Endothelial cell of umbilical vein (primary cell): Measurements from ENCODE around the gene LMF1. TPM values are rescaled to one million over a fixed set of nuclear protein-coding genes. Genes with fewer than 3 reads are reported as not detected.

ENCODE experiments used
- BruUV-seq: library from RNA; stranded (reverse); fragments of 400-500 nt; replicated peaks from 2 replicates; lab custom pipeline; 2021; lab: Mats Ljungman, UMichigan
- CTCF ChIA-PET: fragments of 300-600, 350-600 bp; sonication (Branson Sonifier 250); formaldehyde crosslinking; loops from one replicate; lab custom pipeline; 2021; ENCODE audit warnings: antibody characterized with exemption, inconsistent platforms; lab: Charles Lee
- POLR2A ChIA-PET: fragments of 300-600, 350-600 bp; sonication (Branson Sonifier 250); formaldehyde crosslinking; loops from one replicate; lab custom pipeline; 2021; ENCODE audit warnings: antibody characterized with exemption, inconsistent platforms; lab: Charles Lee
- DNase-seq: peaks from one replicate; pipeline ENCODE4 v3.0.0-alpha.2; 2011; ENCODE audit warnings: low read depth, low spot score
- FAIRE-seq: peaks from 2 replicates; lab custom pipeline; 2011; peaks lifted over from hg19 to GRCh38; lab: Jason Lieb, UNC
- H2AFZ ChIP-seq: 2 replicates; pipeline ENCODE4 v1.6.0; 2012; ENCODE audit warnings: low read depth, low read length, control low read depth, inconsistent platforms
- H3K27ac ChIP-seq: 2 replicates; pipeline ENCODE4 v1.5.1; 2011; ENCODE audit warnings: low read depth, mild to moderate bottlenecking, control low read depth, low read length, moderate library complexity; ENCODE audit not compliant: insufficient read depth
- H3K27me3 ChIP-seq, 2 experiments: 2 replicates each; pipeline versions ENCODE4 v1.6.0 to v1.6.1; 2011; ENCODE audit warnings: low read length in 2 of 2, mixed read lengths in 1 of 2; ENCODE audit not compliant: control insufficient read depth in 2 of 2, insufficient read depth in 2 of 2
- H3K36me3 ChIP-seq, 2 experiments: 2 replicates in 1 of 2; 3 replicates in 1 of 2; pipeline ENCODE4 v1.5.1; 2011; ENCODE audit warnings: low read length in 2 of 2, mild to moderate bottlenecking in 1 of 2, moderate library complexity in 1 of 2; ENCODE audit not compliant: control insufficient read depth in 2 of 2, insufficient read depth in 2 of 2; ENCODE audit errors: extremely low read depth in 1 of 2
- H3K4me1 ChIP-seq: 3 replicates; pipeline ENCODE4 v1.5.1; 2011; ENCODE audit warnings: mild to moderate bottlenecking, low read length; ENCODE audit not compliant: control insufficient read depth, insufficient read depth; ENCODE audit errors: extremely low read depth
- H3K4me2 ChIP-seq: 2 replicates; pipeline ENCODE4 v1.6.1; 2011; ENCODE audit warnings: low read length, control low read depth, mixed read lengths; ENCODE audit not compliant: insufficient read depth
- H3K4me3 ChIP-seq, 3 experiments: fragments of 200-600 bp in 1 of 3; sonication (generic), shearing (Covaris generic) in 1 of 3; replicated peaks in 1 of 3; 2 replicates each; pipeline ENCODE4 v1.5.1; 2011 to 2016; ENCODE audit warnings: control low read depth in 3 of 3, low read length in 3 of 3, mild to moderate bottlenecking in 2 of 3, inconsistent platforms in 1 of 3, low read depth in 1 of 3, moderate library complexity in 1 of 3; ENCODE audit not compliant: insufficient read depth in 1 of 3
- H3K79me2 ChIP-seq: 2 replicates; pipeline ENCODE4 v1.6.0; 2012; ENCODE audit warnings: low read length, inconsistent platforms; ENCODE audit not compliant: control insufficient read depth, insufficient read depth
- H3K9ac ChIP-seq: replicated peaks from 2 replicates; pipeline ENCODE3; 2011; ENCODE audit warnings: low read length, control low read depth; ENCODE audit not compliant: insufficient read depth; ENCODE audit errors: extremely low read depth
- H3K9me1 ChIP-seq: replicated peaks from 3 replicates; pipeline ENCODE4 v1.6.0; 2011; ENCODE audit warnings: mild to moderate bottlenecking, low read length; ENCODE audit not compliant: control insufficient read depth, insufficient read depth; ENCODE audit errors: extremely low read depth
- H3K9me3 ChIP-seq: replicated peaks from 2 replicates; pipeline ENCODE4 v1.5.1; 2012; ENCODE audit warnings: low read length, inconsistent platforms; ENCODE audit not compliant: control insufficient read depth, insufficient read depth
- H4K20me1 ChIP-seq: replicated peaks from 2 replicates; pipeline ENCODE3; 2011; ENCODE audit warnings: mild to moderate bottlenecking, low read length; ENCODE audit not compliant: control insufficient read depth, insufficient read depth; ENCODE audit errors: extremely low read depth
- EZH2 ChIP-seq: IDR thresholded peaks from 2 replicates; pipeline ENCODE4 v1.6.1; 2012; ENCODE audit warnings: borderline replicate concordance, low read depth, mild to moderate bottlenecking, moderate library complexity, low read length, inconsistent platforms; ENCODE audit not compliant: severe bottlenecking
- FOS ChIP-seq: IDR thresholded peaks from 2 replicates; pipeline ENCODE4 v1.6.1; 2011; ENCODE audit warnings: mild to moderate bottlenecking, low read length, moderate library complexity, borderline replicate concordance; ENCODE audit not compliant: insufficient read depth
- GATA2 ChIP-seq: IDR thresholded peaks from 2 replicates; pipeline ENCODE4 v1.7.0; 2011; ENCODE audit warnings: low read depth, mild to moderate bottlenecking, moderate library complexity, mixed read lengths, low read length; ENCODE audit not compliant: insufficient read length, insufficient read depth
- JUN ChIP-seq: IDR thresholded peaks from 2 replicates; pipeline ENCODE4 v1.6.1; 2011; ENCODE audit warnings: borderline replicate concordance, low read depth; ENCODE audit not compliant: insufficient read length, insufficient read depth
- MYC ChIP-seq: IDR thresholded peaks from one replicate; pipeline ENCODE4 v1.6.1; 2011; ENCODE audit warnings: mild to moderate bottlenecking, low read depth, low read length
- POLR2A ChIP-seq: IDR thresholded peaks from 2 replicates; pipeline ENCODE4 v1.6.1; 2012; ENCODE audit warnings: low read depth, mild to moderate bottlenecking, control low read depth, low read length
- POLR2AphosphoS5 ChIP-seq: IDR thresholded peaks from 2 replicates; pipeline ENCODE4 v1.6.1; 2012; ENCODE audit warnings: low read depth, mild to moderate bottlenecking, control low read depth, low read length, moderate library complexity; ENCODE audit not compliant: insufficient read depth
- dilution Hi-C: fragments of 300-500 bp; cut with MboI; formaldehyde crosslinking; loops from one replicate; pipeline ENCODE4 v1.15.0; 2019; ENCODE audit warnings: low sequenced_read_pairs; ENCODE audit not compliant: extremely low pct_ligation_motif_present
- intact Hi-C: fragments of 100-400 bp; cut with micrococcal nuclease; formaldehyde crosslinking; loops from one replicate; pipeline ENCODE4 v1.10.0; 2022
- polyA plus RNA-seq, 4 experiments: library from polyadenylated mRNA; depleted of rRNA in 3 of 4; stranded (reverse) in 3 of 4; unstranded in 1 of 4; fragments of >200 nt; gene quantifications; 2 replicates each; pipeline versions ENCODE4 v1.2.1 to v1.2.3, GENCODE V29; 2011 to 2012; ENCODE audit warnings: missing spikeins in 1 of 4
- total RNA-seq: library from RNA; stranded (reverse); gene quantifications from 2 replicates; pipeline ENCODE4 v1.2.3, GENCODE V29; 2021
- TF ChIP-seq, protein P1 (sequence below), 2 donors: IDR thresholded peaks; 1 replicate in 1 of 2; 2 replicates in 1 of 2; pipeline ENCODE4 v1.5.1; 2011; ENCODE audit warnings: low read length in 2 of 2, mild to moderate bottlenecking in 2 of 2, moderate library complexity in 2 of 2, control low read depth in 1 of 2, inconsistent platforms in 1 of 2, low read depth in 1 of 2; ENCODE audit not compliant: insufficient read depth in 1 of 2; ENCODE audit errors: extremely low read depth in 1 of 2
- TF ChIP-seq, protein P2 (sequence below): IDR thresholded peaks from 2 replicates; pipeline ENCODE4 v1.6.1; 2011; ENCODE audit not compliant: insufficient read depth, insufficient read length

Gene LMF1
- total and polyA plus RNA-seq, 2 donors (not counting 3 experiments of a cell fraction or from before 2014, with no cell fraction given), result 17.8 TPM

DNA sequence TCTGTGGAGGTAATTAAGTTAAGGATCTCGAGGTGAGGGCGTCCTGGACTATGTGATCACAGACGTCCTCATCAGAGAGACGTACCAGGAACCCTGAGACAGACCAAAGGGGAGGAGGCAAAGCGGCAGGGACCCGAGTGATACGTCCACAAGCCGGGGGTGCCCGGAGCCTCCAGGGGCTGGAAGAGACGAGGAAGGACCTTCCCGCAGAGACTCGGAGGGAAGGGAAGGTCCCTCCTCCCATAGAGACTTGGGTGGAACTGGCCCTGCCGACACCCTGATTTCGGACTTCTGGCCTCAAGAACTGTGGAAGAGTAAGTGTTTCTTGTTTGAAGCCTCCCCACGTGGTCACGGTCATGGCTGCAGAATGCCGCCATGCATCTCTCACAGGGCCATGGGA lies 30.8 kb downstream of the LMF1 start:
- DNase-seq (no peak), FAIRE-seq (no peak)
- no TSS peak for BruUV-seq
- Histone ChIP-seq H3K79me2 (no peaks in the 10 kb centered on the region), H3K4me1 (no peaks in the 10 kb centered on the region), H3K36me3 (no peaks in the 10 kb centered on the region), H2AFZ (no peak overlapping the region), H3K9me1 (no peaks in the 10 kb centered on the region), H3K9ac (no peak overlapping the region), H3K27me3 (no peaks in the 10 kb centered on the region), H3K4me3 (no peak overlapping the region), H3K9me3 (peaks cover 3% of the 10 kb centered on the region), H3K27ac (no peak overlapping the region), H3K4me2 (no peak overlapping the region), H4K20me1 (peaks cover 2% of the 10 kb centered on the region)
- dilution Hi-C loops, result no loop called here
- POLR2A ChIA-PET, result no interaction called here
- intact Hi-C loops, result no loop called here
- no peak for TF ChIP-seq POLR2A
- CTCF ChIA-PET, result no interaction called here

DNA sequence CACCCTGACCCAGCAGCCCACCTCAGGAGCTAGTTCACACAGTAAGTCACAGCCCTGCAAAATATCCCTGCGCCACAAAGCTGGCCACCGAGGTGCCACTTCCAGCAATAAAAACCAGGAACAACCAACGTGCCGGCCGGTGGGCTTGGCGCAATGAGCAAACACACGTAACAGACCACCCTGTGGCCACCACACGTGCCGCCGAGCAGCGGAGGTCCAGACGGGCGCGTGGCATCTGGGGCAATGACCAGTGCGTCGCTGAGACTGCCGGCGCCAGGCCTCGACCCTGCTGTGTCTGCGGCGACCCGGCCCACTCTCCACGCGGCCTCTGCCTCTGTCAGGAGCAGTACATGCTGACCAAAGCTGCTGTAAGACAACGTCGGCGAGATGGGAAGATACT lies 31.5 kb downstream of the LMF1 start:
- intact Hi-C loops, result no loop called here
- Histone ChIP-seq H3K9ac (no peak overlapping the region), H3K9me1 (no peaks in the 10 kb centered on the region), H3K4me2 (no peak overlapping the region), H2AFZ (no peak overlapping the region), H3K27ac (no peak overlapping the region), H3K9me3 (peaks cover 3% of the 10 kb centered on the region), H3K36me3 (no peaks in the 10 kb centered on the region), H3K27me3 (no peaks in the 10 kb centered on the region), H4K20me1 (peaks cover 2% of the 10 kb centered on the region), H3K4me3 (no peak overlapping the region), H3K79me2 (no peaks in the 10 kb centered on the region), H3K4me1 (no peaks in the 10 kb centered on the region)
- ChIA-PET CTCF (no interaction called here), POLR2A (no interaction called here)
- FAIRE-seq, result no peak
- dilution Hi-C loops, result no loop called here
- no peak for TF ChIP-seq MYC
- TF ChIP-seq POLR2A, result no peak
- TF ChIP-seq, protein P1, sequence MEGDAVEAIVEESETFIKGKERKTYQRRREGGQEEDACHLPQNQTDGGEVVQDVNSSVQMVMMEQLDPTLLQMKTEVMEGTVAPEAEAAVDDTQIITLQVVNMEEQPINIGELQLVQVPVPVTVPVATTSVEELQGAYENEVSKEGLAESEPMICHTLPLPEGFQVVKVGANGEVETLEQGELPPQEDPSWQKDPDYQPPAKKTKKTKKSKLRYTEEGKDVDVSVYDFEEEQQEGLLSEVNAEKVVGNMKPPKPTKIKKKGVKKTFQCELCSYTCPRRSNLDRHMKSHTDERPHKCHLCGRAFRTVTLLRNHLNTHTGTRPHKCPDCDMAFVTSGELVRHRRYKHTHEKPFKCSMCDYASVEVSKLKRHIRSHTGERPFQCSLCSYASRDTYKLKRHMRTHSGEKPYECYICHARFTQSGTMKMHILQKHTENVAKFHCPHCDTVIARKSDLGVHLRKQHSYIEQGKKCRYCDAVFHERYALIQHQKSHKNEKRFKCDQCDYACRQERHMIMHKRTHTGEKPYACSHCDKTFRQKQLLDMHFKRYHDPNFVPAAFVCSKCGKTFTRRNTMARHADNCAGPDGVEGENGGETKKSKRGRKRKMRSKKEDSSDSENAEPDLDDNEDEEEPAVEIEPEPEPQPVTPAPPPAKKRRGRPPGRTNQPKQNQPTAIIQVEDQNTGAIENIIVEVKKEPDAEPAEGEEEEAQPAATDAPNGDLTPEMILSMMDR (IDR thresholded peaks at IDR 0.05; ENCODE audit: extremely low read depth in 1 of 2, insufficient read depth in 1 of 2, low read depth in 1 of 2, low read length in 2 of 2), result no peak
- TF ChIP-seq GATA2, result no peak
- TF ChIP-seq FOS, result no peak
- TF ChIP-seq, protein P2, sequence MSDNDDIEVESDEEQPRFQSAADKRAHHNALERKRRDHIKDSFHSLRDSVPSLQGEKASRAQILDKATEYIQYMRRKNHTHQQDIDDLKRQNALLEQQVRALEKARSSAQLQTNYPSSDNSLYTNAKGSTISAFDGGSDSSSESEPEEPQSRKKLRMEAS, result no peak
- no peak for TF ChIP-seq POLR2AphosphoS5
- TF ChIP-seq JUN, result no peak
- TF ChIP-seq EZH2, result no peak
- no TSS peak for BruUV-seq
- DNase-seq, result no peak
